ENCODE results near the gene PRPF39.

GRCh38 chr14:45136399-45136798 lies 52.5 kb downstream of the PRPF39 start:
- TF ChIP-seq CTCF (IDR thresholded peaks at IDR 0.05) (no peak), POLR2A (IDR thresholded peaks at IDR 0.05) (no peak)
